Measurements from ENCODE around the gene MANBA.

Gene MANBA

DNA sequence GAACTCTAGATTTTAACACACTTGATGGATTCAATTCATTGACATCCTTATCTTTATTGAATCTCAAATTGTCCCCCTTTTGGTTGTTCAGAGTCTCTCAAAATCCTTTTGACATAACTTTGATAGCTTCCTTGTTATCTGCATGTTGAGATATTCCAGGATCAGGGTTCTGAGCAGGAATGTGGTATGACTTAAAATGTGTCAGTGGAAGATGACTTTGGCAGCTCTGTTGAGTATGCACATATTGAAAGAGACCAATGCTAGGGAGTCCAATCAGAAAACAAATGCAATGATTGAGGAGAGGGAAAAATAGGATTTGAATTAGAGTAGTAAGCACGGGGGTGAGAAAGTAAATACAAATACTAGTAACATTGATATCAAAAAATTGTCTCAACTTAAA, 93.8 kb downstream of the MANBA start:
- no peak for DNase-seq

DNA sequence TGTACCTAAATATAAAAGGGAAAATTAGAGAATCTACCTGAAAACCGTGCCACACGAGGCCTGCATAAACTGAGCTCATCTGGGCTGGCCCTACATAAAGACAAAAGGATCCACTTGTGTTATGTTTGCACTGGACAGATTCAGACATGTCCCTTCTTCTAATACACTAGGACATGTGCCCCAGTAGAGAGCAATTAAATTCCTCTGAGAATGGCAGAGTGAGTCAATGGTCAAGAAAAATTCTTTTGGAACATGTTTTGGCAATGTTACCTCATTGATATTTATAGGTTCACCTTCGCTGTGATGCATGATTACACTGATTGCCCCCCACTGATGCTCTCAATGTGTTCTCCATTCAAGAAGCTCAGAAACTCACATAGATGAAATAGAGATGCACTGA, 95.2 kb downstream of the MANBA start:
- no peak for DNase-seq

GRCh38 chr4:102663073-102663472, 97.7 kb downstream of the MANBA start:
- no peak for DNase-seq

DNA sequence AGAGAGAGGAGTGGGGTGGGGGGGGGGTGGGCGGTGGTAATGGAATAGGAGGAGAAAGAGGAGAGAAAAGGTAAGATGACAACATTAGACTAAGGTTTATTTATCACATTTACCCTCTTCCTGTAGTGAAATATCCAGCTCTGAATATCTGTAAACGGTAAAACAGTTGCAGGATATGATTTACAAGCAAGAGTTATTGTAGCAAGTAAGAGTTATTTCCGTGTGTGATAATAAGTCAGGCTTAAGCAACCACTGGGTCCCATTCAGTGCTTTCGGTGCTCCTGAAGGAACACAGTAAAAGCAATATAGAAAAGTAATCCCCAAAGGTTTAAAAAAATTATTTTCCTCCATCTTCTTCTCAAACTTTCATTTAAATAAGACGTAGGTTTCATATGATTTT, 103.6 kb downstream of the MANBA start:
- DNase-seq = no peak

GRCh38 chr4:102647117-102647516, 113.7 kb downstream of the MANBA start:
- no peak for DNase-seq

DNA sequence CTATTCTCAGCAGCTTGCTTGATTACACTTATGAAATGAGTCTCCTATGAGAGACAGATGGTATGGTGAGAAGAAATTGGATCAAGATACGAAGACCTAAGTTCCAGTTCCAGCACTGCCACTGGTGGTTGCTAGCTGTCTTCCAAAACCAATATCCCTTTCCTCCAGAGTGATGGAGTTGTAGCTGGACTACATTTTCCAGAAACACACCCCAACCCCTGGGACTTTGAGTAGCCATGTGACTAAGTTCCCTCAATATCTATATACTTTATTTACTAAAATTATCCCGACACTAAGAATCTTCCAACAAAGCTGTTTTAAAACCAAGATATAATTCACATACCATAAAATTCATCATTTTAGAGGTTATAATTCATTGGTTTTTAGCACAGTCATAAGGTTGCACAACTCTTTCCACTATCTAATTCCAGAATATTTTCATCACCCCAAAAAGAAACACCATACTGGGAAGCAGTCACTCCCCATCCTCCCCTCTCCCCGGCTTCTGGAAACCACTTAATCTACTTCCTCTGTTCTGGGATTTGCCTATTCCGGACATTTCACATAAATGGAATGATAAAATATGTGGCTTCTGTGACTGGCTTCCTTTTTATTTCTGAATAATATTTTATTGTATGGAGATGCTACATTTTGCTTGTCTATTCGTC, 118.0 kb downstream of the MANBA start:
- no peak for DNase-seq

DNA sequence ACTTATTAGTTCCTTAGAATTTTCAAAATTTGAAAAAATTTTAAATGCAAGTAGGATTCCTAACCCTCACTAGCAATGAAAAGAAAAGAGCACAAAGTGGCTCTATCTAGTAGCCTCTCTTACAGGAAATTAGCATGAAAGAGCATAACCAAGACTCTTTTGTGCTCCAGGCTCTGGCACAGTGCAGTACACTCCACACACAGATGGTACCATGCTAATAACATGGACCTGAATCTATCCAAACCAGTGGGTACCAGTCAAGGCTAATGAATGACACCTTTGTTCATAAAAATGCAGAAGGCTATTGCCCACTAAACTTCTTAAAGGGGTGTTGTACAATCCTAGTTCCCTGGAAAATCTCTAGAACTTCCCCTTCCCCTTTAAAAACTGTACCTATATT, 119.0 kb downstream of the MANBA start:
- DNase-seq = no peak

DNA sequence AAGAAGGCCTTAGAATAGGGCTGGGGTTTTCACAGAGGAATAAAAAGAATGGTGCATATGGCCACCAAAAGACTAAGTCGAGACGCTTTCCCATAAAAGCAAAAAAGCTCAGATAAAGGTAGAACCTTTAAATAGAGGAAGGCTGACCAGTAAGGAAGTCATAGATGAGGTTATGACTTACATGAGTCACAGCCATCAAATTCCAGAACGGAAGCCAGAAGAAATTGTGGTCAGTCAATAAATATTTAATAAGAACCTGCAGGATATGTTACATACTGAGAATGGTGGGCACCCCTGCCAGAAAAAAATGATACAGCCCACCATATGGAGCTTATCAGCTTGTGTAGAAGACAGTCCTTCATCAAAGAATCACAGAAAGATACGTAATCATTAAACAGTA, 120.1 kb downstream of the MANBA start:
- DNase-seq = no peak

DNA sequence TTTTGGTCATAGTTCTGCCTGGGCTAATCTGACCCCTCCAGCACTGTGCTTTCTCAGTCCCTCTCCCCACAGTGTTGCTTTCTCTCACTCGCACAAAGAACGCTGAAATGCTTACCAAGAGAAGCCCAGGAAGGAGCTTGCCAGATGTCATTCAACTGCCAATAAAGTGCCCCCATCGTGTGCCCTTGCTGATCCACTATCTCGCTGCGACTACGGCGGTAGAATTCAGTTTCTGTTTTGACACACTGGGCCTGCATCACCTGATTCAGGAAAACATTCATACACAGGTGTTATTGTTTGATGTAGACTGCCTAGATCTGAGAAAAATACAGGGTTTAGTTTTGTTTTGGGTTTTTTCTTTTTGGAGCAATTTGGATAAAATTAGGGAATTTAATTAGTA, 121.2 kb downstream of the MANBA start:
- DNase-seq = no peak

DNA sequence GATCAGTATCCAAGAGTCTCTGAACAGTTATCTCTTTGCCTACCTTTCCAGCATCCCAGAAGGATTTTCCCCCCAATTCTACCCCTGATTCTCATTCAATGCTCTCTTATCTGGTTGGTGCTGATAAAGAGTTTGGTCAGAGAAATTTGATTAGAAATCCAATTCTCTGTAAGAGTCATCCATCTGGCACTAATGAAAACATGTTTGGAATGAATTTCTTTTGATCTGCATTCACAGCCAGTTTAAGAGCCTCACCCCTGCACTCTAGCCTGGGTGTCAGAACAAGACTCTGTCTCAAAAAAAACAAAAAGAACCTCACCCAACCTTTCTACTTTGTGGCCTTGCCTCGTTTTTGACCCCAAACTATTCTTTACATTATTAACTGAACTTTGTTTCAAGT, 122.1 kb downstream of the MANBA start:
- DNase-seq = no peak

GRCh38 chr4:102637391-102637790, 123.4 kb downstream of the MANBA start:
- no peak for DNase-seq

- no peak for DNase-seq
These were observed 127.7 kb downstream of the MANBA start for GRCh38 chr4:102633100-102633499.

DNA sequence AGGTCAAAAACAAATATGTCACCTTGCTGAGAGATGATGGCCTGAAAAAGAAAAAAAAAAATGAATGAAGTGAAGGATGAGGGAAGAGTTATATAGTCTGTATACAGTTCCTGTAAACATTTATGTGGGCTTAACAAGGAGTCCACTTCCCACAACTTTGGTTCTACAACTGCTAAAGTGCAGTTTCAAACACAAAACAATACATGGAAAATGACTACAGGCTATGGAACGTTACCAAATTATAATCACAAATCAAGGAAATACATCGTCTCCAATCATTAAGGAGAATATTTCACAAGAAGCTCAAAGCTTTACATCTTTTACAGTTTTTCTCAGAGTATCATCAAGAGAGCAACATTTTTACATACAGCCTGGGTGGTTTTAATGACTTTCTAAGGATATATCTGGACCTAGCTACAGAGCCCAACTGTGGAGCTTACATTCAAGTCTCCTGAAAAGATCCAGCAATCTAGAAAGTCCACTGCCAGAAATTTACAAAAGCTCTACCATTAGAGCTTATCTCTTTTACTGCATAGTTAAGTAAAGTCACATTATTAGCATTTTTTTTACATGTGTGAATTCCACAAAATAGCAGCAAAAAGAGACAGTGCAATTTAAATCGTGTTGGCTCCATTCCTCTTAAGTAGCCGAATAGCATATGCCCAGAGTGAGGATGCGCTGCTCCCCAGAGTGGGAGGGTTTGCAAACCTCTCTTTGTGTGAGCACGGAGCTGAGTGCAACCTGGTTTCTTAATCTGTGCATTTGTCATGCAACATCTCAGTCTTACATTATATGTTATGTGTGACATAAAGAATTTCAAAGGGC, 128.3 kb downstream of the MANBA start:
- no peak for DNase-seq

DNA sequence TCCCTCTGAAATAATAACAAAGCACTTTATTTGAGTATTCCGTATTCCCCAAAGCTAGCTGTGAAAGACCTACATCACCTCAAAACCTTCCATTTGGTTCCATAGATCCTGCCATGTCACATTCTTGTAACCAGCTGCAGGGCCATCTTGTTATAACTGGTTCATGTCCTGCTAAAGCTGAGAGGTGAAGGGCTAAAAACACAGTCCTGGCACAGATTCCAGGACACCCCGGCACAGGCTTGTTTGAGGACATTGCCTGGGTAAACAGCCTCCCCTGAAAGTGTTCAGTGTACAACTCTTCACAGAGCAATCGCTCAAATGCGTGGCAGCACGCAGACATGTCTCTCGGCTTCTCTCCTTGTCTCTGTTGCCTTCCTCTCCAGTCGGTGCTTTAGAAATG, 129.2 kb downstream of the MANBA start:
- DNase-seq = no peak

DNA sequence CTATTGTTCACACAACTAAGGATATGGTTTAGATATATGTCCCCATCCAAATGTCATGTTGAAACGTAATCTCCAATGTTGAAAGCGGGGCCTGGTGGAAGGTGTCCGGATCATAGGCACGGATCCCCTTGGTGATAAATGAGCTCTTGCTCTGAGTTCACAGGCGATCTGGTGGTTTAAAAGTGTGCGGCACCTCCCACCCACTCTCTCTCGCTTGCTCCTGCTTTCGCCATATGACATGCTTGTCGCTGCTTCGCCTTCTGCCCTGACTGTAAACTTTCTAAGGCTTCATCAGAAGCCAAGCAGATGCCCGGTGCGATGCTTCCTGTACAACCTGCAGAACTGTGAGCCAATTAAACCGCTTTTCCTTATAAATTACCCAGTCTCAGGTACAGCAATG, 131.1 kb downstream of the MANBA start:
- DNase-seq = peak; percentile 42

GRCh38 chr4:102627831-102628523, 132.8 kb downstream of the MANBA start:
- peak; percentile 44 for DNase-seq

DNA sequence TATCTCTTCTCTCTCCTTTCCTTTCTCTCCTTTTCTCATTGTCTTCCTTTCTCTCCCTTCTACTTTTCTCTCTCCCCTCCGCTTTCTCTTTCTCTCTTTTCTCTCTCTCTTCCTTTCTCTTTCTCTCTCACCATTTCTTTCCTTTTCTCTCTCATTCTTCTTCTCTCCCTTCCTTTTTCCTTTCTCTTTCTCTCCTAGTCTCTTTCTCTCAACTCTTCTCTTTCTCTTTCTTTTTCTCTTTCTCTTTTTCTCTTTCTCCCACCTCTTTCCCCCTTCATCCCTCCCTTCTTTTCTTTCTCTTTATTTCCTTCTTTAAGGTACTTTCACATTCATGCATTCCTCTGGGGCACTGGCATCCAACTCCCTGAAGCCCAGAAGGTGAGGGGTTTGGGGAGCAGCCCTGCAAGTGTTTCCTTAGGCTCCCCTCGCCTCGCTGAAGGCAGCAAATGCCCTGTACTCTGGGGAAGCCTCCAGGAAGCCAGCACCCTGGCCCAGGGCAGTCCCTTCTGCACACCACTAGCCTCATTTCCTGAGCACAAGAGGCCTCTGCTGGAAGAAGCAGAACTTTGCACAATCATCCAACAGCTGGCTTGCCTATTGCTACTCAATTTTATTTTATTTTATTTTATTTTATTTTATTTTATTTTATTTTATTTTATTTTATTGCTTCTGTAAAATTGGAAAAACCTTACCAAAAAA, 135.4 kb downstream of the MANBA start:
- DNase-seq = peak; percentile 72

GRCh38 chr4:102624505-102624904, 136.3 kb downstream of the MANBA start:
- no peak for DNase-seq

DNA sequence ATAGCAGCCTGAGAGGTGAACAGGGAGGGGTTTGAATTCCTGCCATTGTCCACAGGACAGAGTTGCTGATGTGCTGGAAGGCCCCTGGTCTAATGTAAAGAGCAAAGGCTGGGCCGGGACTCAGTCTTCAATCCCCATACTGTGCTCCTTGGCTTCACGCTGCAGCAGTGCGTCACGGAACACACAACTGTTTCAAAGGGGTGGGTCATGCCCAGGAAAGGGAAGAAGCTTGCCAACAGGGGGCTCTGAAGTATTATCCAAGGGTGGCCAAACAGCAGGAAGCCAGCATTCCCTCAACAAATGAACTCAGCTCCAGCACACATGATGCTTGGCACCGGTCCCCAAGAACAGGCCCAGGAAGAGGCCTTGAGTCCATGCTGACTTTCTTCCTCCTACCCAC, 137.1 kb downstream of the MANBA start:
- DNase-seq = no peak

DNA sequence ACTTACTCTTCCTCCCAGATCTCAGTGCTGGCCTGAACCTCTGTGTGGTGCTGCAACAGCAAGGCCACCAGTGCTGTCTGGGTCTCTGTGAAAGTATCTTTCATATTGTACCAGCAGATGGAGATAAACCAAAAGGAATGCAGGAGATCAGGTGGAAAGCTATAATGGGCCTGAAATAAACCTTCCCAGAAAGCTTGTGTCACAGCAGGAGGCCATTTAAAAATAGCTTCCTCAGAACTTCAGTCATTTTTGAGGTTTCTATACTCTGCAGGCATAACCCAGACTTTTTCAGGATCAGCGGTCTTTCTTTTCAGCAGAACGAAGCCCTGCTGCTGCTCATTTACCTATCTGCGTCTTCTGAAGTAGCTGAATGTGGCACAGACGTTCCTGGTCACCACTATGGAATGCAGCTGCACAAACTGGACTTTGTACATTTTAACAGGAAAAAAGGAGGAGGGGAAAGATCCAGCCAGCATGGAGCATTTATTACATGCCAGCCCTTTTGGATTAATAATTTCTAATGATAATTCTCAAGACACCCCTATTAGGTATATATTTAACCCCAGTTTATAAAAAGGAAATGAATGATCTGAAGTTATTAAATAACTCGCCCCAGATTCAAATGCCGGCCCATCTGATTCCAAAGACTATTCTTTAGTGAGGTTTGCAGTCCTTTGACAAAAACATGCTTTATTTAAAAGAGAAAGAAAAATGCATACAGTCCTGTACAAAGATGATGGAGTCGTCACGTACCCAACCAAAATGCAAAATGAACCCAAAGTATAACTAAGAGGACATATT, 139.9 kb downstream of the MANBA start:
- no peak for DNase-seq

- peak; percentile 62 for DNase-seq
These were observed 140.8 kb downstream of the MANBA start for GRCh38 chr4:102619776-102620631.
